Upper lobe of left lung (tissue), 6 donors: Measurements from ENCODE around the gene MARS1. TPM values are rescaled to one million over a fixed set of nuclear protein-coding genes. Genes with fewer than 3 reads are reported as not detected.

Experiments
- ATAC-seq, 2 donors: fragments of 200-7000 bp; cut with Tn5 transposase; one replicate each; pipeline ENCODE4 v1.9.1; 2022; ENCODE audit warnings: mild to moderate bottlenecking in 2 of 2, moderate library complexity in 2 of 2; ENCODE audit not compliant: low FRiP score in 2 of 2
- DNase-seq, 2 donors: peaks; one replicate each; pipeline ENCODE4 v3.0.0-alpha.2; 2019 to 2020
- H3K27ac ChIP-seq, 4 donors: fragments of 200-600 bp; sonication (generic); one replicate each; pipeline ENCODE4 v1.5.1; 2016 to 2019
- H3K27me3 ChIP-seq, 4 donors: fragments of 200-600 bp; sonication (generic); one replicate each; pipeline ENCODE4 v1.5.1; 2017 to 2019
- H3K36me3 ChIP-seq, 4 donors: fragments of 200-600 bp; sonication (generic); one replicate each; pipeline ENCODE4 v1.5.1; 2016 to 2019
- H3K4me1 ChIP-seq, 4 donors: fragments of 200-600 bp; sonication (generic); one replicate each; pipeline ENCODE4 v1.5.1; 2018 to 2019
- H3K4me3 ChIP-seq, 4 donors: fragments of 200-600 bp; sonication (generic); one replicate each; pipeline ENCODE4 v1.5.1; 2017 to 2019; ENCODE audit warnings: mild to moderate bottlenecking in 2 of 4, moderate library complexity in 1 of 4
- H3K9me3 ChIP-seq, 4 donors: fragments of 200-600 bp; sonication (generic); one replicate each; pipeline ENCODE4 v1.5.1; 2018 to 2019
- CTCF ChIP-seq, 6 experiments: fragments of 450-650 bp in 4 of 6; fragments of 200-600 bp in 2 of 6; sonication (generic) in 2 of 6; IDR thresholded peaks; one replicate each; pipeline ENCODE4 v1.5.1; 2016 to 2019; ENCODE audit warnings: antibody characterized with exemption in 6 of 6
- EP300 ChIP-seq, 4 donors: sonication (generic); formaldehyde crosslinking; IDR thresholded peaks; one replicate each; pipeline ENCODE4 v1.5.1; 2017; ENCODE audit warnings: antibody characterized with exemption in 4 of 4, control low read depth in 2 of 4
- POLR2A ChIP-seq, 4 donors: fragments of 450-650 bp; IDR thresholded peaks; one replicate each; pipeline ENCODE4 v1.5.1; 2016 to 2017; ENCODE audit warnings: antibody characterized with exemption in 4 of 4, mild to moderate bottlenecking in 2 of 4
- POLR2AphosphoS5 ChIP-seq, 2 donors: sonication (generic); formaldehyde crosslinking; IDR thresholded peaks; one replicate each; pipeline ENCODE4 v1.5.1; 2017; ENCODE audit warnings: antibody characterized with exemption in 2 of 2
- WGBS, 2 donors: methylation state at CpG; one replicate each; pipeline ENCODE4 v1.1.5; 2017 to 2018; 5-methylcytosine and 5-hydroxymethylcytosine counted together
- total RNA-seq, 6 donors: library from RNA; depleted of rRNA in 4 of 6; stranded (reverse); fragments of >200 nt in 4 of 6; gene quantifications; one replicate each; pipeline versions ENCODE4 v1.1.0 to v1.2.1, GENCODE V29; 2016 to 2021
- donor health status: DM: no; HTN: no; CAD: no; lungs with moderate emphysema.
- donor health status: DM: no; HTN: yes; CAD: no; lungs with severe emphysema.

Gene MARS1
- total RNA-seq, 6 donors from 2014 or later = 73.9 to 189 (median 101) TPM

GRCh38 chr12:57549203-57549908 is 61.5 kb downstream of the MARS1 start:
- Histone ChIP-seq H3K27me3 (peaks cover 0 to 18% (median 10%) of the 10 kb centered on the region in 4 donors), H3K27ac (no peak overlapping the region), H3K4me1 (peaks cover 28 to 44% (median 30%) of the 10 kb centered on the region in 4 donors), H3K9me3 (no peaks in the 10 kb centered on the region), H3K4me3 (peak overlapping the region in 3 of 4 donors; percentile 23 to 43 (median 36)), H3K36me3 (no peaks in the 10 kb centered on the region)
- no peak for ATAC-seq
- no peak for DNase-seq
- 44 to 57% methylated on average over 10 to 13 of the region's 13 CpGs for WGBS, 2 donors
- TF ChIP-seq POLR2A (IDR thresholded peaks at IDR 0.05) (no peak), EP300 (IDR thresholded peaks at IDR 0.05) (no peak), POLR2AphosphoS5 (IDR thresholded peaks at IDR 0.05) (no peak), CTCF (IDR thresholded peaks at IDR 0.05) (no peak)

- TF ChIP-seq POLR2A (IDR thresholded peaks at IDR 0.05) (no peak), CTCF (IDR thresholded peaks at IDR 0.05) (no peak), EP300 (IDR thresholded peaks at IDR 0.05) (no peak), POLR2AphosphoS5 (IDR thresholded peaks at IDR 0.05) (no peak)
Observed at GRCh38 chr12:57549909-57550640, 62.2 kb downstream of the MARS1 start, which contains the start of gene KIF5A. Gene KIF5A (plus strand): TSS chr12:57550044. CDS start chr12:57550272, 228 bp downstream.

GRCh38 chr12:57550641-57551549 is 63.0 kb downstream of the MARS1 start:
- H3K4me3 ChIP-seq = no peak overlapping the region
- DNase-seq = no peak
- 64 to 70% methylated on average over 7 of the region's 7 CpGs for WGBS, 2 donors

More at GRCh38 chr12:57549909-57550640, 62.2 kb downstream of the MARS1 start, which contains the start of gene KIF5A:
- Histone ChIP-seq H3K4me1 (peaks cover 23 to 36% (median 25%) of the 10 kb centered on the region in 4 donors), H3K36me3 (no peaks in the 10 kb centered on the region), H3K9me3 (no peaks in the 10 kb centered on the region), H3K27ac (no peak within 1 kb of the TSS), H3K4me3 (peak within 1 kb of the TSS in 3 of 4 donors; percentile 23 to 43 (median 36)), H3K27me3 (peaks cover 0 to 18% (median 10%) of the 10 kb centered on the region in 4 donors)
- WGBS, 2 donors = 6 to 11% methylated on average over 25 to 41 of the region's 52 CpGs
- ATAC-seq (no peak), DNase-seq (peak; percentile 28 to 89)

More at GRCh38 chr12:57550641-57551549, 63.0 kb downstream of the MARS1 start:
- Histone ChIP-seq H3K36me3 (no peaks in the 10 kb centered on the region), H3K4me1 (peaks cover 15 to 28% (median 17%) of the 10 kb centered on the region in 4 donors), H3K27ac (no peak overlapping the region), H3K27me3 (peaks cover 0 to 18% (median 10%) of the 10 kb centered on the region in 4 donors), H3K9me3 (no peaks in the 10 kb centered on the region)
- TF ChIP-seq POLR2AphosphoS5 (IDR thresholded peaks at IDR 0.05) (no peak), CTCF (IDR thresholded peaks at IDR 0.05) (no peak), EP300 (IDR thresholded peaks at IDR 0.05) (no peak), POLR2A (IDR thresholded peaks at IDR 0.05) (no peak)
- ATAC-seq = no peak
